Measurements from ENCODE around the gene CKS2. TPM values are rescaled to one million over a fixed set of nuclear protein-coding genes. Genes with fewer than 3 reads are reported as not detected.

Gene CKS2
- total and polyA plus RNA-seq, 2 donors from 2014 or later: 7.0 to 72.8 TPM

DNA sequence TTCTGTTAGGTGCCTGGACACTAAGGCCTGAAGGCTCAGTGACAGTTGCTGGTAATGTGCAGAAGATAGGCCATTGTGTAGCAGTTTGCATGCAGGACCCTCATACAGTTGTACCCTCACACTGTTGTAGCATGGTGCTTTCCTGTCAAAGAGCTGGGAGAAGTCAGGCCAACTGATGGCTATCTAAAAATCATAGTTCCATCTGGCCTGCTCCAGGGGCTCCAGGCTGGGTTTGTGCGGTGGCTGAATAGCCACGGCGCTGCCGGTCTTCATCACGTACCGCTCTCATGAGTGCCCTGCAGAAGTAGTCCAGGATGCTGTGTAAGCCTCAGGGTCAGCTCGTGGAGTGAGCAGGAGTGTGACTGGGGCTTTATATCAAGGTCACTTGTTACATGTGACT is 19.5 kb downstream of the CKS2 start:
- TF ChIP-seq, protein P1, sequence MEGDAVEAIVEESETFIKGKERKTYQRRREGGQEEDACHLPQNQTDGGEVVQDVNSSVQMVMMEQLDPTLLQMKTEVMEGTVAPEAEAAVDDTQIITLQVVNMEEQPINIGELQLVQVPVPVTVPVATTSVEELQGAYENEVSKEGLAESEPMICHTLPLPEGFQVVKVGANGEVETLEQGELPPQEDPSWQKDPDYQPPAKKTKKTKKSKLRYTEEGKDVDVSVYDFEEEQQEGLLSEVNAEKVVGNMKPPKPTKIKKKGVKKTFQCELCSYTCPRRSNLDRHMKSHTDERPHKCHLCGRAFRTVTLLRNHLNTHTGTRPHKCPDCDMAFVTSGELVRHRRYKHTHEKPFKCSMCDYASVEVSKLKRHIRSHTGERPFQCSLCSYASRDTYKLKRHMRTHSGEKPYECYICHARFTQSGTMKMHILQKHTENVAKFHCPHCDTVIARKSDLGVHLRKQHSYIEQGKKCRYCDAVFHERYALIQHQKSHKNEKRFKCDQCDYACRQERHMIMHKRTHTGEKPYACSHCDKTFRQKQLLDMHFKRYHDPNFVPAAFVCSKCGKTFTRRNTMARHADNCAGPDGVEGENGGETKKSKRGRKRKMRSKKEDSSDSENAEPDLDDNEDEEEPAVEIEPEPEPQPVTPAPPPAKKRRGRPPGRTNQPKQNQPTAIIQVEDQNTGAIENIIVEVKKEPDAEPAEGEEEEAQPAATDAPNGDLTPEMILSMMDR (IDR thresholded peaks at IDR 0.05; ENCODE audit: borderline replicate concordance, extremely low read depth, insufficient read depth): no peak
- H3K9ac ChIP-seq (ENCODE audit: low read length in 3 of 3): no peak overlapping the region
- no peak for DNase-seq
- H3K27me3 ChIP-seq (ENCODE audit: control insufficient read depth, insufficient read depth, low read length): no peaks in the 10 kb centered on the region
- no peak overlapping the region for H3K4me3 ChIP-seq (ENCODE audit: low read length in 3 of 3)
- intact Hi-C loops (cut with DNase I): no loop called here
- H3K9me3 ChIP-seq (ENCODE audit: control insufficient read depth in 2 of 3, insufficient read depth in 1 of 3, low read length in 3 of 3): no peaks in the 10 kb centered on the region
- H3K4me1 ChIP-seq (ENCODE audit: control insufficient read depth in 2 of 3, insufficient read depth in 2 of 3, low read depth in 1 of 3, low read length in 3 of 3): no peaks in the 10 kb centered on the region
- FAIRE-seq: no peak
- H3K27ac ChIP-seq (ENCODE audit: low read depth in 2 of 2, low read length in 2 of 2): no peak overlapping the region
- H3K36me3 ChIP-seq (ENCODE audit: control insufficient read depth in 2 of 3, insufficient read depth in 3 of 3, low read length in 3 of 3): peaks cover 24 to 61% (median 41%) of the 10 kb centered on the region in 3 donors

DNA sequence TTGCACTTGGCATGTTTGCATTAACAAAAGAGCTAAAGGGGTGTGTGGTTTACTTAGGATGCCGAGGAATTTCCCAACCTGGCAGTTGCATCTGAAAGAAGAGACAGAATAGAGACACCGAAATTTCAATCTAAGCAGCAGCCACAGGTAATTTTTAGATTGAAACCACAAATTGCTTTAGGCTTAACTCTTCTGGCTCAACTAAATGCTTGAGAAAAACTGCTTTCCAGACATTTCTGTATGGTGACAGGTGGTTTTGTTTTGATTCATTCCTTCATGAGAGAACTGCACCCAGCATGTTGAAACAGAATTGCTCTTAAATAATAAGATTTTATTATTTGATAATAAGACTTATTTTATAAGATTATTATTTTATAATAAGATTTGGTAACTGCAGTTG is 28.8 kb downstream of the CKS2 start:
- DNase-seq: no peak
- Histone ChIP-seq H3K9ac (ENCODE audit: low read length in 3 of 3) (no peak overlapping the region), H3K4me3 (ENCODE audit: low read length in 3 of 3) (no peak overlapping the region), H3K9me3 (ENCODE audit: control insufficient read depth in 2 of 3, insufficient read depth in 1 of 3, low read length in 3 of 3) (no peaks in the 10 kb centered on the region), H3K36me3 (ENCODE audit: control insufficient read depth in 2 of 3, insufficient read depth in 3 of 3, low read length in 3 of 3) (peaks cover 16 to 66% (median 26%) of the 10 kb centered on the region in 3 donors), H3K27me3 (ENCODE audit: control insufficient read depth, insufficient read depth, low read length) (no peaks in the 10 kb centered on the region), H3K4me1 (ENCODE audit: control insufficient read depth in 2 of 3, insufficient read depth in 2 of 3, low read depth in 1 of 3, low read length in 3 of 3) (no peaks in the 10 kb centered on the region), H3K27ac (ENCODE audit: low read depth in 2 of 2, low read length in 2 of 2) (no peak overlapping the region)
- intact Hi-C loops (cut with DNase I): no loop called here
- TF ChIP-seq, protein P1 (IDR thresholded peaks at IDR 0.05; ENCODE audit: borderline replicate concordance, extremely low read depth, insufficient read depth): no peak
- FAIRE-seq: no peak

DNA sequence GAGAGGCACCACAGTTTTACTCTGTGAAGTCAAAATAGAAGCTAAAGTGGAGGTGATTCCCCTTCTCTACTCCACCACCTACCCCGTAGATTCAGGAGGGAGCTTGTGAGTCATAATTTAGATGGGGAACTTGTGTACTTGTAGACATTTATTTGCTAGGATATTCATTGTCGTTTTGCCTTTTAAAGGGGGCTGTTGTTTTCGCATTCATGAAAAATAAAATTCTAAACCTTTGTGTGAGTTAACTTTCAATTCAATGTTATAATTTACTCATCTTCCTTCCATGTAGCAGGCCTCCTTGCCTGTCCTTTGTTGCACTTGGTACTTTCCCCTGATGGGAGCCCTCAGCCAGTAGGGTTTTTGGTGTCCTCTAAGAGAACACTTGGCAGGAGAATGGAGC is 29.3 kb downstream of the CKS2 start:
- TF ChIP-seq, protein P1 (IDR thresholded peaks at IDR 0.05; ENCODE audit: borderline replicate concordance, extremely low read depth, insufficient read depth): no peak
- FAIRE-seq (no peak), DNase-seq (no peak)
- Histone ChIP-seq H3K9ac (ENCODE audit: low read length in 3 of 3) (no peak overlapping the region), H3K27ac (ENCODE audit: low read depth in 2 of 2, low read length in 2 of 2) (no peak overlapping the region), H3K4me3 (ENCODE audit: low read length in 3 of 3) (no peak overlapping the region), H3K27me3 (ENCODE audit: control insufficient read depth, insufficient read depth, low read length) (no peaks in the 10 kb centered on the region), H3K9me3 (ENCODE audit: control insufficient read depth in 2 of 3, insufficient read depth in 1 of 3, low read length in 3 of 3) (no peaks in the 10 kb centered on the region), H3K36me3 (ENCODE audit: control insufficient read depth in 2 of 3, insufficient read depth in 3 of 3, low read length in 3 of 3) (peaks cover 16 to 67% (median 30%) of the 10 kb centered on the region in 3 donors), H3K4me1 (ENCODE audit: control insufficient read depth in 2 of 3, insufficient read depth in 2 of 3, low read depth in 1 of 3, low read length in 3 of 3) (no peaks in the 10 kb centered on the region)
- intact Hi-C loops (cut with DNase I): no loop called here

DNA sequence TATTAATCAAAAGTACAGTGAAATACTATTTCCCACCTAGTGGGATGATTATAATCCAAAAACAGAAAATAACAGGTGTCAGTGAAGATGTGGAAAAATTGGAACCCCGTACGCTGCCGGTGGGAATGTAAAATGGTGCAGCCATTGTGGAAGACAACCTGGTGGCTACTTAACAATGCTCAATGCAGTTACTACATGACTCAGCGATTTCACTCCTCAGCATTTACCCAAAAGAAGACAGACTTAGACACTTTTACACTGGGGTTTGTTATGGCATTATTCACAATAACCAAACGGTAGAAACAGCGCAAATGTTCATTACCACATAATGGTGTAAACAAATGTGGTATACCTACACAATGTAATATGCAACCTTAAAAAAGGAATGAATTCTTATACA is 31.2 kb downstream of the CKS2 start:
- FAIRE-seq (no peak), DNase-seq (no peak)
- Histone ChIP-seq H3K27ac (ENCODE audit: low read depth in 2 of 2, low read length in 2 of 2) (no peak overlapping the region), H3K36me3 (ENCODE audit: control insufficient read depth in 2 of 3, insufficient read depth in 3 of 3, low read length in 3 of 3) (peaks cover 16 to 83% (median 44%) of the 10 kb centered on the region in 3 donors), H3K4me1 (ENCODE audit: control insufficient read depth in 2 of 3, insufficient read depth in 2 of 3, low read depth in 1 of 3, low read length in 3 of 3) (no peaks in the 10 kb centered on the region), H3K4me3 (ENCODE audit: low read length in 3 of 3) (no peak overlapping the region), H3K9ac (ENCODE audit: low read length in 3 of 3) (no peak overlapping the region), H3K27me3 (ENCODE audit: control insufficient read depth, insufficient read depth, low read length) (no peaks in the 10 kb centered on the region), H3K9me3 (ENCODE audit: control insufficient read depth in 2 of 3, insufficient read depth in 1 of 3, low read length in 3 of 3) (no peaks in the 10 kb centered on the region)
- TF ChIP-seq, protein P1 (IDR thresholded peaks at IDR 0.05; ENCODE audit: borderline replicate concordance, extremely low read depth, insufficient read depth): no peak
- intact Hi-C loops (cut with DNase I): no loop called here

Measured in kidney (tissue), 14 donors.